ENCODE data around the gene WAPL.

GRCh38 chr10:86399879-86400704 lies 121.5 kb downstream of the WAPL start:
- TF ChIP-seq, protein P1, sequence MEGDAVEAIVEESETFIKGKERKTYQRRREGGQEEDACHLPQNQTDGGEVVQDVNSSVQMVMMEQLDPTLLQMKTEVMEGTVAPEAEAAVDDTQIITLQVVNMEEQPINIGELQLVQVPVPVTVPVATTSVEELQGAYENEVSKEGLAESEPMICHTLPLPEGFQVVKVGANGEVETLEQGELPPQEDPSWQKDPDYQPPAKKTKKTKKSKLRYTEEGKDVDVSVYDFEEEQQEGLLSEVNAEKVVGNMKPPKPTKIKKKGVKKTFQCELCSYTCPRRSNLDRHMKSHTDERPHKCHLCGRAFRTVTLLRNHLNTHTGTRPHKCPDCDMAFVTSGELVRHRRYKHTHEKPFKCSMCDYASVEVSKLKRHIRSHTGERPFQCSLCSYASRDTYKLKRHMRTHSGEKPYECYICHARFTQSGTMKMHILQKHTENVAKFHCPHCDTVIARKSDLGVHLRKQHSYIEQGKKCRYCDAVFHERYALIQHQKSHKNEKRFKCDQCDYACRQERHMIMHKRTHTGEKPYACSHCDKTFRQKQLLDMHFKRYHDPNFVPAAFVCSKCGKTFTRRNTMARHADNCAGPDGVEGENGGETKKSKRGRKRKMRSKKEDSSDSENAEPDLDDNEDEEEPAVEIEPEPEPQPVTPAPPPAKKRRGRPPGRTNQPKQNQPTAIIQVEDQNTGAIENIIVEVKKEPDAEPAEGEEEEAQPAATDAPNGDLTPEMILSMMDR (IDR thresholded peaks at IDR 0.05; ENCODE audit: low read length): peak; percentile 88
- no peak for TF ChIP-seq EZH2 (IDR thresholded peaks at IDR 0.05; ENCODE audit: borderline replicate concordance, low read length)
